ENCODE measurements around the gene INPPL1.
"Not testable (repeated sequence)": the region's sequence is repeated elsewhere in the genome, so short reads cannot be mapped to it uniquely, and the experiment has no call there.

The INPPL1 gene, protein sequence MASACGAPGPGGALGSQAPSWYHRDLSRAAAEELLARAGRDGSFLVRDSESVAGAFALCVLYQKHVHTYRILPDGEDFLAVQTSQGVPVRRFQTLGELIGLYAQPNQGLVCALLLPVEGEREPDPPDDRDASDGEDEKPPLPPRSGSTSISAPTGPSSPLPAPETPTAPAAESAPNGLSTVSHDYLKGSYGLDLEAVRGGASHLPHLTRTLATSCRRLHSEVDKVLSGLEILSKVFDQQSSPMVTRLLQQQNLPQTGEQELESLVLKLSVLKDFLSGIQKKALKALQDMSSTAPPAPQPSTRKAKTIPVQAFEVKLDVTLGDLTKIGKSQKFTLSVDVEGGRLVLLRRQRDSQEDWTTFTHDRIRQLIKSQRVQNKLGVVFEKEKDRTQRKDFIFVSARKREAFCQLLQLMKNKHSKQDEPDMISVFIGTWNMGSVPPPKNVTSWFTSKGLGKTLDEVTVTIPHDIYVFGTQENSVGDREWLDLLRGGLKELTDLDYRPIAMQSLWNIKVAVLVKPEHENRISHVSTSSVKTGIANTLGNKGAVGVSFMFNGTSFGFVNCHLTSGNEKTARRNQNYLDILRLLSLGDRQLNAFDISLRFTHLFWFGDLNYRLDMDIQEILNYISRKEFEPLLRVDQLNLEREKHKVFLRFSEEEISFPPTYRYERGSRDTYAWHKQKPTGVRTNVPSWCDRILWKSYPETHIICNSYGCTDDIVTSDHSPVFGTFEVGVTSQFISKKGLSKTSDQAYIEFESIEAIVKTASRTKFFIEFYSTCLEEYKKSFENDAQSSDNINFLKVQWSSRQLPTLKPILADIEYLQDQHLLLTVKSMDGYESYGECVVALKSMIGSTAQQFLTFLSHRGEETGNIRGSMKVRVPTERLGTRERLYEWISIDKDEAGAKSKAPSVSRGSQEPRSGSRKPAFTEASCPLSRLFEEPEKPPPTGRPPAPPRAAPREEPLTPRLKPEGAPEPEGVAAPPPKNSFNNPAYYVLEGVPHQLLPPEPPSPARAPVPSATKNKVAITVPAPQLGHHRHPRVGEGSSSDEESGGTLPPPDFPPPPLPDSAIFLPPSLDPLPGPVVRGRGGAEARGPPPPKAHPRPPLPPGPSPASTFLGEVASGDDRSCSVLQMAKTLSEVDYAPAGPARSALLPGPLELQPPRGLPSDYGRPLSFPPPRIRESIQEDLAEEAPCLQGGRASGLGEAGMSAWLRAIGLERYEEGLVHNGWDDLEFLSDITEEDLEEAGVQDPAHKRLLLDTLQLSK

GRCh38 chr11:72224564-72225410, at the start of gene INPPL1:
TSS of gene INPPL1 (plus strand) at chr11:72224767. CDS start at chr11:72224985, 218 bp downstream.
- no peak for DNase-seq (ENCODE audit: low spot score)

DNA sequence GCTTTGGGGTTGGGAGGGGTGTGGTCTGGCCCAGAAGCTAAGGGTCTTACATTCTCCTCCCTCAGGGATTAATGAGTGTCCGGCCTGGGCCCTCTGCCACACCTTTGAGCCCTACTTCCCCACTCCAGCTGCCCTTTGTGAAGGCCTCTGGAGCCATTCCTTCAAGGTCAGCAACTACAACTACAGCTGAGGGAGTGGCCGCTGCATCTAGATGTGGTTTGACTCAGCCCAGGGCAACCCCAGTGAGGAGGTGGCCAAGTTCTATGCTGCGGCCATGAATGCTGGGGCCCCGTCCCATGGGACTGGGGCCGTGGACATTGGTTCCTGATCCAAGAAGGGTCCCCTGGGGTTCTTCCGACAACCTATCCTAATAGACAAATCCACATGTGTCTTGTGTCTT, 46.9 kb upstream of the INPPL1 start:
- DNase-seq (ENCODE audit: low spot score): no peak

- DNase-seq (ENCODE audit: low spot score): no peak
Observed at GRCh38 chr11:72179049-72179803, 45.3 kb upstream of the INPPL1 start.

- DNase-seq (ENCODE audit: low spot score): no peak
Observed at GRCh38 chr11:72179804-72180396, 44.7 kb upstream of the INPPL1 start.

DNA sequence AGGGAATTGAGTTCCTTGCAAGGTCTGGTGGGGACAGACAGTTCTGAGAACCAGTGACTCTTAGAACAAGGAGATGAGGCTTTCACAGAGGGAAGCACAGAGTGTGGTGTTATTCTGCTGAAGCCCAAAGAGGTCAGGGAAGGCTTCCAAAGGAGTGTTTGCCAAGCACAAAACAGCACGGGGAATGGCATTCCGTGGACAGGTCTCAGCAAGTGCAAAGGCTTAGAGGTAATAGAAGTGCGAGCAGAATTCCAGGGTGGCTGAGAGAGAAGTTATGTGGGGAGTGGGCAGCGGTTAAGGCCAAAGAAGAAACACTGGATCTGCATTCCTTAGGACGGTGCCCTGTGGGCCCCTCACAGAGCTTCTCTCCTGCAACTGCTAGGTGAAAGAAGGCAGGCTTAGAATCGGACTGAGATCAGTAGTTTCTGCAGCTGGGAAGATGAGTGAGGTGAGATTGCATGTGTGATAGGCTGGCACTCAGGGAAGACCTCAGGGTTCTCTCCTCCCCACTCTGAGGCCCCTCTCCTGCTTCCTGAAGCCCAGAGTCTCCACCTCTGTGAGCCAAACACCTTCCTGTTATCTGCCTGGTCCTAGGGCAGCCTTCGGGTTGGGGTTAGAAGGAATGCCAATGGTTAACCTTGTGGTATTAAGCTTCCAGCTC, 43.5 kb upstream of the INPPL1 start:
- DNase-seq (ENCODE audit: low spot score): not testable (repeated sequence)

DNA sequence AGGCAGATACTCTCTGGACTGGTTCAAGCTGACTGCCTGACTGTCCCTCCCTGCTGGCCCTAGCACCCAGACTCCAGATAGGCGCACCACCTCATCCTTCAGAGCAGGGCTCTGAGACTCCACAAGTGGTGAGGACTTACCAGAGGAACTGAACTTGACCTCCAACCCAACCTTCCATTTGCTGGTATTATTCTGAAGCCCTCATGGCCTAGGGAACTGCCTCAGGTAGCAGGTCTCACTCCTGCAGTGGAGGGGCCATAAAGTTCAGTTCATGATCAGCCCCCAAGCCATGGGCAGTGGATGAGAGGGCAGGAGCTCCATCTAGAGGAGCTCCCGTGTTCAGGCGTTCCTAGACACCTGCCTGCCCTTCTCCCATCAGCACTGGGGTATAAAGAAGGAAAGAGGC, 43.0 kb upstream of the INPPL1 start:
- DNase-seq (ENCODE audit: low spot score): not testable (repeated sequence)

- no peak for DNase-seq (ENCODE audit: low spot score)
Observed at GRCh38 chr11:72188267-72188666, 36.3 kb upstream of the INPPL1 start.

DNA sequence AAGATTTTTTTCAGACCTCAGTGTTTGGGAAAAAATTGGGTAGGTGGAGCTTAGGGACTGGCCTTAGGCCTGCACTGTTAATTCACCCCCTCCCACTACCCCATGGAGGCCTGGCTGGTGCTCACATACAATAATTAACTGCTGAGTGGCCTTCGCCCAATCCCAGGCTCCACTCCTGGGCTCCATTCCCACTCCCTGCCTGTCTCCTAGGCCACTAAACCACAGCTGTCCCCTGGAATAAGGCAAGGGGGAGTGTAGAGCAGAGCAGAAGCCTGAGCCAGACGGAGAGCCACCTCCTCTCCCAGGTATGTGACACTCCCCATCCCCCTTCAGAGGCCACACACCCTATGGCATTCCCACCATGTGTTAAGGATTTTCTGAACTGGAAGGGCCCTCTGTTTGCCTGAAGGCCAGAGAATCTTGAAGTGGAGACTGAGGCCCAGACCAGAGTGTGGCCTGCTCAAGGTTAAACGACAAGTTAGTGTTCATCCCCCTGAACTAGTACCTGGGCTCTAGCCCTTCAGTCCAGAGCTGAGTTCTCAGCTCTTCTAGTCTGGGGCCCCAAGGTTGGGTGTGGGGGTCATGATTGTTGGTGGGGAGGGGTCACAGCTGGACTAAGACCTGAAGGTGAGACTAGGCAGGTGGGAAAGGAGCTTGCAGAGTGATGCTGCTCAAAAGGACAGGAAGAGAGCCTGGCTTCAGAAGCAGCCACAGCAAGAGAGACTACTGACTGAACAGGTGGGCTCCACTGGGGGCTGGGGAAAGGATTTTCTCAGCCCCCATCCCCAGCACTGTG, 34.9 kb upstream of the INPPL1 start:
- DNase-seq (ENCODE audit: low spot score): no peak

GRCh38 chr11:72190631-72191071, 33.9 kb upstream of the INPPL1 start:
- no peak for DNase-seq (ENCODE audit: low spot score)

DNA sequence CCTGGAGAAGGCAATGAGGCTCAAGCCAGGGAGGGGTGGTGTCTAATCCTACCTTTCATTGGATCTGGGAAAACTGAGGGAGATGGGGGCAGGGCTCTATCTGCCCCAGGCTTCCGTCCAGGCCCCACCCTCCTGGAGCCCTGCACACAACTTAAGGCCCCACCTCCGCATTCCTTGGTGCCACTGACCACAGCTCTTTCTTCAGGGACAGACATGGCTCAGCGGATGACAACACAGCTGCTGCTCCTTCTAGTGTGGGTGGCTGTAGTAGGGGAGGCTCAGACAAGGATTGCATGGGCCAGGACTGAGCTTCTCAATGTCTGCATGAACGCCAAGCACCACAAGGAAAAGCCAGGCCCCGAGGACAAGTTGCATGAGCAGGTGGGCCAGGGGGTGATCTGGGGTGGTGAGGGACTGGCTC, 32.6 kb upstream of the INPPL1 start, which contains the start of gene FOLR1:
TSS of gene FOLR1 (plus strand) at position 180 of the 421 bp plus-strand sequence. CDS start at position 214, 34 bp downstream.
- DNase-seq (ENCODE audit: low spot score): no peak

GRCh38 chr11:72195518-72196270, 28.9 kb upstream of the INPPL1 start:
- no peak for DNase-seq (ENCODE audit: low spot score)

GRCh38 chr11:72201445-72201844, 23.1 kb upstream of the INPPL1 start:
- not testable (repeated sequence) for DNase-seq (ENCODE audit: low spot score)

DNA sequence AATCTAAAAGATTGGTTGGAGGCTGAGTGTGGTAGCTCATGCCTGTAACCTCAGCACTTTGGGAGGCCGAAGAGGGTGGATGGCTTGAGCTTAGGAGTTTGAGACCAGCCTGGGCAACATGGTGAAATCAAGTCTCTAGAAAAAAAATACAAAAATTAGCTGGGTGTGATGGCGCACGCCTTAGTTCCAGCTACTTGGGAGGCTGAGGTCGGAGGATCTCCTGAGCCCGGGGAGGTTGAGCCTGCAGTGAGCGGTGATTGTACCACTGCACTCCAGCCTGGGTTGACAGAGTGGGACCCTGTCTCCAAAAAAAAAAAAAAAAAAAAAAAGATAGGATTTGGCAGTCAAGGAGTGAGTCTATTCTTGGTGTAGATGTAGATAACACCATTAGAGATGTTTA, 22.0 kb upstream of the INPPL1 start:
- DNase-seq (ENCODE audit: low spot score): no peak

- no peak for DNase-seq (ENCODE audit: low spot score)
Observed at GRCh38 chr11:72203163-72203562, 21.4 kb upstream of the INPPL1 start.

GRCh38 chr11:72204886-72205285, 19.7 kb upstream of the INPPL1 start:
- DNase-seq (ENCODE audit: low spot score): no peak

DNA sequence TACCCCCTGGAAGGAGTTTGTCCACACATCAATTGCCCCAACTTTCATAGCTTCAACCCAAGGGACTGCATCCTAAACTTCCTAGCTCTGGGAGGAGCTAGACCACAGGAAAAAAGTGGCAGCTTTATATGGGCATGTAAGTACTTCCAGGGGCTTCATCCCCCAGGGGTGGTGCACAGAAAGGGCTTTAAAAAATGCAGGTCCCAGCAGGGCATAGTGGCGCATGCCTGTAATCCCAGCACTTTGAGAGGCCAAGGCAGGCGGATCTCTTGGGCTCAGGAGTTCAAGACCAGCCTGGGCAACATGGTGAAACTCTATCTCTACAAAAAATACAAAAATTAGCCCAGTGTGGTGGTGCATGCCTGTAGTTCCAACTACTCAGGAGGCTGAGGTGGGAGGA, 17.8 kb upstream of the INPPL1 start:
- not testable (repeated sequence) for DNase-seq (ENCODE audit: low spot score)

DNA sequence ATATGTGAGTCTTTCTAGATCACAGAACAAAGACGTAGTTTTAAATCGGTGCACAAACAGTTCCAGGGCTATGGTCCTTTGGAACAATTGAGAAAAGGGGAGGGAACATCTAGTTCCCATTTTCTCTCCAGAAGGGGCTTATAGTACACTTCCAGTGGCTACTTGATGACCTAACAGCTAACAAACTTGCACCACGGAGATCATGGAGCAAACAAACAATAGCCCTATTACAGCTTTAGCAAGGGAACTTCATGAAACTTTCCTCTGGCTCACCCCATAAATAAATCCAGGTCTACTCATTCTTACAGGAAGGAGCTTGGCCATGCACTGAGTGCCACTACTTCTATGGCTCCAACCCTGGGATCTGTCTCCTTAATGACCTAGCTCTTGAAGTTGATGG, 16.3 kb upstream of the INPPL1 start:
- DNase-seq (ENCODE audit: low spot score): no peak

- no peak for DNase-seq (ENCODE audit: low spot score)
Observed at GRCh38 chr11:72209101-72209500, 15.5 kb upstream of the INPPL1 start.

All from hematopoietic multipotent progenitor cell treated with erythropoietin and hydrocortisone succinate and interleukin-3 and kit ligand, for 17 days (in vitro differentiated cells).